Measurements from ENCODE around the gene PCDHB1. TPM values are rescaled to one million over a fixed set of nuclear protein-coding genes. Genes with fewer than 3 reads are reported as not detected.

The PCDHB1 gene
- total RNA-seq: not detected in 2 replicates

GRCh38 chr5:141050622-141051520, at the start of gene PCDHB1:
TSS of gene PCDHB1 (plus strand) at chr5:141051374. CDS start at chr5:141051471, 97 bp downstream.

GRCh38 chr5:141094481-141095262, 43.5 kb downstream of the PCDHB1 start, which contains the start of gene PCDHB2:
TSS of gene PCDHB2 (plus strand) at chr5:141094615. CDS start at chr5:141094791, 176 bp downstream.

GRCh38 chr5:141100243-141100805, 49.1 kb downstream of the PCDHB1 start, which contains the start of gene PCDHB3:
TSS of gene PCDHB3 (plus strand) at chr5:141100473. CDS start at chr5:141100650, 177 bp downstream.

Other genes with a start within 250 kb of the PCDHB1 start
- 0.21 and 1.2 TPM in 2 replicates for gene PCDHA4, start 244.3 kb upstream of the PCDHB1 start, total RNA-seq
- not detected in 2 replicates for gene PCDHA5, start 229.8 kb upstream of the PCDHB1 start, total RNA-seq
- 0.43 and 0.48 TPM in 2 replicates for gene PCDHA6, start 223.4 kb upstream of the PCDHB1 start, total RNA-seq
- under 0.01 and 0.48 TPM in 2 replicates for gene PCDHA7, start 217.1 kb upstream of the PCDHB1 start, total RNA-seq
- gene PCDHA8, start 210.2 kb upstream of the PCDHB1 start, total RNA-seq: not detected in 2 replicates
- under 0.01 TPM in 2 replicates for gene PCDHA9, start 203.0 kb upstream of the PCDHB1 start, total RNA-seq
- under 0.01 and 0.48 TPM in 2 replicates for gene PCDHA10, start 195.5 kb upstream of the PCDHB1 start, total RNA-seq
- gene PCDHA11, start 182.4 kb upstream of the PCDHB1 start, total RNA-seq: 0.48 and 1.7 TPM in 2 replicates
- gene PCDHA12, start 176.1 kb upstream of the PCDHB1 start, total RNA-seq: 0.21 and 0.48 TPM in 2 replicates
- gene PCDHA13, start 169.2 kb upstream of the PCDHB1 start, total RNA-seq: 0.24 TPM in 1 of 2 replicates, not detected in the other
- 0.48 and 0.85 TPM in 2 replicates for gene PCDHAC1, start 125.1 kb upstream of the PCDHB1 start, total RNA-seq
- gene PCDHAC2, start 84.9 kb upstream of the PCDHB1 start, total RNA-seq: 1.9 and 16.0 TPM in 2 replicates
- gene PCDHB2, start 43.2 kb downstream of the PCDHB1 start, total RNA-seq: 0.43 and 1.4 TPM in 2 replicates
- 0.21 and 0.48 TPM in 2 replicates for gene PCDHB3, start 49.1 kb downstream of the PCDHB1 start, total RNA-seq
- under 0.01 TPM in 1 of 2 replicates, not detected in the other for gene PCDHB4, start 70.4 kb downstream of the PCDHB1 start, total RNA-seq
- gene PCDHB5, start 83.8 kb downstream of the PCDHB1 start, total RNA-seq: 0.24 and 0.64 TPM in 2 replicates
- not detected in 2 replicates for gene PCDHB6, start 98.7 kb downstream of the PCDHB1 start, total RNA-seq
- gene PCDHB7, start 121.3 kb downstream of the PCDHB1 start, total RNA-seq: under 0.01 TPM in 1 of 2 replicates, not detected in the other
- gene PCDHB8, start 126.4 kb downstream of the PCDHB1 start, total RNA-seq: under 0.01 TPM in 2 replicates
- under 0.01 TPM in 1 of 2 replicates, not detected in the other for gene PCDHB16, start 131.0 kb downstream of the PCDHB1 start, total RNA-seq
- under 0.01 TPM in 1 of 2 replicates, not detected in the other for gene PCDHB9, start 135.8 kb downstream of the PCDHB1 start, total RNA-seq
- gene PCDHB10, start 141.0 kb downstream of the PCDHB1 start, total RNA-seq: under 0.01 and 0.21 TPM in 2 replicates
- gene PCDHB11, start 148.3 kb downstream of the PCDHB1 start, total RNA-seq: 0.24 and 0.43 TPM in 2 replicates
- under 0.01 TPM in 1 of 2 replicates, not detected in the other for gene PCDHB12, start 157.3 kb downstream of the PCDHB1 start, total RNA-seq
- 0.24 TPM in 1 of 2 replicates, not detected in the other for gene PCDHB13, start 162.5 kb downstream of the PCDHB1 start, total RNA-seq
- gene PCDHB14, start 172.0 kb downstream of the PCDHB1 start, total RNA-seq: 0.24 and 0.43 TPM in 2 replicates
- gene PCDHB15, start 194.0 kb downstream of the PCDHB1 start, total RNA-seq: 0.21 and 0.24 TPM in 2 replicates

Measured in tracheal epithelial cell (primary cell).